MCF 10A (cell line): ENCODE results near the gene SERPINC1. TPM values are rescaled to one million over a fixed set of nuclear protein-coding genes. Genes with fewer than 3 reads are reported as not detected.

Experiments
- BruUV-seq: library from RNA; stranded (reverse); fragments of 400-500 nt; replicated peaks from 2 replicates; lab custom pipeline; 2021; lab: Mats Ljungman, UMichigan
- CTCF ChIA-PET: fragments of 300-600 bp; sonication (Branson Sonifier 250); formaldehyde crosslinking; extraction: SDS; loops from one replicate; lab custom pipeline; 2021; ENCODE audit warnings: antibody characterized with exemption, inconsistent platforms; lab: Yijun Ruan, JAX
- POLR2A ChIA-PET: fragments of 300-600, 350-650 bp; sonication (Branson Sonifier 250); formaldehyde crosslinking; extraction: SDS; loops from one replicate; lab custom pipeline; 2020; ENCODE audit warnings: antibody characterized with exemption, inconsistent platforms; lab: Yijun Ruan, JAX
- DNase-seq: peaks from one replicate; pipeline ENCODE4 v3.0.0-alpha.2; 2018; ENCODE audit not compliant: unreplicated experiment
- H3K27ac Mint-ChIP-seq: one replicate; pipeline ENCODE4 v1.8.0; 2022; ENCODE audit warnings: mild to moderate bottlenecking, low read depth, mixed read lengths; ENCODE audit not compliant: unreplicated experiment
- H3K27me3 Mint-ChIP-seq: one replicate; pipeline ENCODE4 v1.8.0; 2022; ENCODE audit warnings: mixed read lengths; ENCODE audit not compliant: insufficient read depth, unreplicated experiment
- H3K36me3 Mint-ChIP-seq: one replicate; pipeline ENCODE4 v1.8.0; 2022; ENCODE audit warnings: mild to moderate bottlenecking, moderate library complexity, mixed read lengths; ENCODE audit not compliant: insufficient read depth, unreplicated experiment
- H3K4me1 Mint-ChIP-seq: one replicate; pipeline ENCODE4 v1.8.0; 2022; ENCODE audit warnings: mixed read lengths; ENCODE audit not compliant: insufficient read depth, unreplicated experiment
- H3K4me3 Mint-ChIP-seq: one replicate; pipeline ENCODE4 v1.8.0; 2022; ENCODE audit warnings: mild to moderate bottlenecking, moderate library complexity, mixed read lengths; ENCODE audit not compliant: unreplicated experiment
- H3K9me3 Mint-ChIP-seq: one replicate; pipeline ENCODE4 v1.8.0; 2022; ENCODE audit warnings: mixed read lengths; ENCODE audit not compliant: unreplicated experiment
- CTCF ChIP-seq: fragments of 200-600 bp; IDR thresholded peaks from one replicate; pipeline ENCODE4 v1.8.0; 2022; ENCODE audit warnings: antibody characterized with exemption, mild to moderate bottlenecking; ENCODE audit not compliant: unreplicated experiment
- intact Hi-C: fragments of 100-400 bp; cut with micrococcal nuclease; formaldehyde crosslinking; loops from 2 replicates; pipeline ENCODE4 v1.14.1; 2022
- total RNA-seq: library from RNA; stranded (reverse); gene quantifications from 2 replicates; pipeline ENCODE4 v1.2.3, GENCODE V29; 2022

Gene SERPINC1
- total RNA-seq, 1 experiment from 2014 or later, result not detected

DNA sequence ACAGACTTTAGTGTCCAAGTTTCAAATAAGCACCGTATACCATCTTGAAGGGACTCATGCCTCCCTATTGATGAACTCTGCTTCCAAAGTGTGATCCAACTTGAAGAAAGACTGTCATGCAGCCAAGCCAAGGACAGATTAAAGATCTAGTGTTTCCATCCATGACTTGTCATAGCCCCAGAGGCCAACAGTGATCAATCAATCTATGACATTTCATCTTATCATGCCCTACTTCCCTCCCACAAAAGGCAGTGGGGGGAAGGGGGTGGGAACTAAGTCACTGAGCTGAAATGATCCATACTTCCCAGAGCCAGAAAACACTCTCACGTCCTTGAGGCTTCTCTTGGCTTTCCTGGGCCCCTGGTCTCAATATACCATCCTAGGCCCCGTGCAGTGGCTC is 4.0 kb downstream of the SERPINC1 start:
- Mint-ChIP-seq H3K27ac (no peak overlapping the region), H3K4me1 (no peaks in the 10 kb centered on the region), H3K27me3 (no peaks in the 10 kb centered on the region), H3K9me3 (no peaks in the 10 kb centered on the region), H3K36me3 (no peaks in the 10 kb centered on the region), H3K4me3 (no peak overlapping the region)
- TF ChIP-seq CTCF, result no peak
- CTCF ChIA-PET, result interaction anchor here (0.6 to 0.7 kb wide), 3 partner anchors 20 to 315 kb away, joined by 3 to 4 read pairs (median 3); no protein-coding TSS in a partner anchor
- BruUV-seq, result no TSS peak
- POLR2A ChIA-PET, result no interaction called here
- no peak for DNase-seq
- intact Hi-C loops, result no loop called here

DNA sequence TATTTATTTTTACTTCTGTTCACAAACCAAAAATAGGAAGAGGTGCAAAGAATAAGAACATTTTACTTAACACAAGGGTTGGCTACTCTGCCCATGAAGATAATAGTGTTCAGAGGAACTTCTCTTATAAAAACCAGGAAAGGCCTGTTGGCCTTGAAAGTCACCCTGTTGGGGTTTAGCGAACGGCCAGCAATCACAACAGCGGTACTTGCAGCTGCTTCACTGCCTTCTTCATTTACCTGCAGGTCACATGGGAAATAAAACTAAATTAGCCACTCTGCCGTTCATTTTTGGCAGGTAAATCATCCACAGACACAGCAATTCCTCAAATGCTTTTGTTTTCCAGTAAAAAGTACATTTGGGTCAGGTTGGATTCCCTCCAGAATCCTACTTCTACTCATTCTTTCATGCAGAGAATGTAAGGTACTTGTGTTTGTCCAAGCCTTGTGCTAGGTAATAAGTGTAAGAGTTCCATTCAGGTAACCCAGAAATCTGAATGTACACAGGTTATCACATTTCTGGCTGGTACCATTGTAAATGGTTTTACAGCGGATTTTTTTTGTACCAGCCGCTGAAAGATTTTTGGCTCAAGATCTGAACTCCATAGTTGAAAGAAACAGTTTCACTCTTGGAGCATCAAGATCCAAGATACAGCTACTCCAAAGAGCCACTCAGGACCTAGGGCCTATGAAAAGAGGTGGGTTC is 13.1 kb downstream of the SERPINC1 start:
- intact Hi-C loops, result no loop called here
- no peak for DNase-seq
- Mint-ChIP-seq H3K27ac (no peak overlapping the region), H3K36me3 (no peaks in the 10 kb centered on the region), H3K4me3 (no peak overlapping the region), H3K9me3 (no peaks in the 10 kb centered on the region), H3K27me3 (no peaks in the 10 kb centered on the region), H3K4me1 (no peaks in the 10 kb centered on the region)
- ChIA-PET POLR2A (interaction anchor here (1.0 kb wide), 1 partner anchor 11 kb away, joined by 3 read pairs; no protein-coding TSS in a partner anchor), CTCF (interaction anchor here (0.5 to 1.1 kb wide), 3 partner anchors 34 to 1162 kb away, joined by 3 read pairs; no protein-coding TSS in a partner anchor)
- TF ChIP-seq CTCF, result no peak
- BruUV-seq, result no TSS peak

- Mint-ChIP-seq H3K36me3 (no peaks in the 10 kb centered on the region), H3K27me3 (no peaks in the 10 kb centered on the region), H3K9me3 (no peaks in the 10 kb centered on the region), H3K27ac (no peak overlapping the region), H3K4me3 (no peak overlapping the region), H3K4me1 (no peaks in the 10 kb centered on the region)
- TF ChIP-seq CTCF, result no peak
- intact Hi-C loops, result no loop called here
- ChIA-PET CTCF (interaction anchor here (1.4 kb wide), 1 partner anchor 15 kb away, joined by 3 read pairs; no protein-coding TSS in a partner anchor), POLR2A (no interaction called here)
- DNase-seq, result no peak
- BruUV-seq, result no TSS peak
These were observed 16.1 kb downstream of the SERPINC1 start for GRCh38 chr1:173900992-173901391.

- no TSS peak for BruUV-seq
- Mint-ChIP-seq H3K27me3 (no peaks in the 10 kb centered on the region), H3K36me3 (no peaks in the 10 kb centered on the region), H3K27ac (no peak overlapping the region), H3K9me3 (no peaks in the 10 kb centered on the region), H3K4me1 (no peaks in the 10 kb centered on the region), H3K4me3 (no peak overlapping the region)
- intact Hi-C loops, result no loop called here
- ChIA-PET POLR2A (no interaction called here), CTCF (interaction anchor here (0.6 kb wide), 1 partner anchor 175 kb away, joined by 3 read pairs; no protein-coding TSS in a partner anchor)
- no peak for DNase-seq
- no peak for TF ChIP-seq CTCF
These were observed 16.7 kb downstream of the SERPINC1 start for GRCh38 chr1:173900427-173900826.
